ENCODE results near the gene DENND5A.

Gene DENND5A

GRCh38 chr11:9092853-9093778, 172.0 kb downstream of the DENND5A start:
- peak; percentile 11 for DNase-seq

GRCh38 chr11:9092072-9092471, 173.1 kb downstream of the DENND5A start:
- no peak for DNase-seq

- DNase-seq = no peak
Observed at GRCh38 chr11:9091044-9091922, 173.9 kb downstream of the DENND5A start, which contains the start of gene SCUBE2. SCUBE2 (minus strand) TSS chr11:9091599; CDS start chr11:9091528, 71 bp downstream.

GRCh38 chr11:9090488-9091043, 174.6 kb downstream of the DENND5A start:
- DNase-seq = no peak

GRCh38 chr11:9089636-9090035, 175.5 kb downstream of the DENND5A start:
- no peak for DNase-seq

GRCh38 chr11:9089061-9089460, 176.1 kb downstream of the DENND5A start:
- DNase-seq = no peak
